Epithelial cell of esophagus (primary cell): ENCODE data around the gene BLNK.

Source experiments
- DNase-seq: peaks from one replicate; pipeline ENCODE4 v3.0.0; 2010; ENCODE audit warnings: low read depth
- H3K4me3 ChIP-seq: 2 replicates; pipeline ENCODE4 v1.5.1; 2011; ENCODE audit warnings: mild to moderate bottlenecking, low read length, control low read depth
- CTCF ChIP-seq: IDR thresholded peaks from 2 replicates; pipeline ENCODE4 v1.5.1; 2011; ENCODE audit warnings: low read depth, mild to moderate bottlenecking, low read length, control low read depth, inconsistent platforms; ENCODE audit not compliant: insufficient read depth; ENCODE audit errors: missing control alignments

Gene BLNK

GRCh38 chr10:96254976-96255375, 16.4 kb downstream of the BLNK start:
- no peak for TF ChIP-seq CTCF
- no peak for DNase-seq
- H3K4me3 ChIP-seq = no peak overlapping the region

GRCh38 chr10:96252730-96253129, 18.6 kb downstream of the BLNK start:
- H3K4me3 ChIP-seq = no peak overlapping the region
- DNase-seq = no peak
- no peak for TF ChIP-seq CTCF

- TF ChIP-seq CTCF = no peak
- no peak for DNase-seq
- H3K4me3 ChIP-seq = no peak overlapping the region
Observed at GRCh38 chr10:96250349-96250748, 21.0 kb downstream of the BLNK start.

GRCh38 chr10:96249264-96249663, 22.1 kb downstream of the BLNK start:
- TF ChIP-seq CTCF = no peak
- no peak for DNase-seq
- no peak overlapping the region for H3K4me3 ChIP-seq

- no peak for TF ChIP-seq CTCF
- no peak for DNase-seq
- H3K4me3 ChIP-seq = no peak overlapping the region
Observed at GRCh38 chr10:96244354-96244753, 27.0 kb downstream of the BLNK start.

GRCh38 chr10:96243296-96243695, 28.1 kb downstream of the BLNK start:
- no peak overlapping the region for H3K4me3 ChIP-seq
- no peak for DNase-seq
- no peak for TF ChIP-seq CTCF

- TF ChIP-seq CTCF = no peak
- no peak for DNase-seq
- H3K4me3 ChIP-seq = no peak overlapping the region
Observed at GRCh38 chr10:96242822-96243221, 28.5 kb downstream of the BLNK start.
